GM06990 (cell line): ENCODE measurements around the gene SVBP.

Experiments used
- DNase-seq: peaks from one replicate; pipeline ENCODE4 v3.0.0-alpha.2; 2011; ENCODE audit not compliant: insufficient read length; ENCODE audit errors: extremely low read depth
- H3K27me3 ChIP-seq: replicated peaks from 2 replicates; pipeline ENCODE4 v1.6.0; 2011; ENCODE audit warnings: low read length; ENCODE audit not compliant: control insufficient read depth, insufficient read depth
- H3K36me3 ChIP-seq: 2 replicates; pipeline ENCODE4 v1.5.1; 2011; ENCODE audit warnings: low read length; ENCODE audit not compliant: control insufficient read depth, insufficient read depth
- H3K4me3 ChIP-seq: replicated peaks from 2 replicates; pipeline ENCODE4 v1.5.1; 2011; ENCODE audit warnings: low read depth, mild to moderate bottlenecking, control low read depth, low read length
- TF ChIP-seq, protein P1 (sequence below): IDR thresholded peaks from 2 replicates; pipeline ENCODE4 v1.5.1; 2011; ENCODE audit warnings: low read length, control low read depth, mild to moderate bottlenecking, inconsistent platforms; ENCODE audit not compliant: insufficient read depth, poor library complexity, severe bottlenecking

SVBP gene

DNA sequence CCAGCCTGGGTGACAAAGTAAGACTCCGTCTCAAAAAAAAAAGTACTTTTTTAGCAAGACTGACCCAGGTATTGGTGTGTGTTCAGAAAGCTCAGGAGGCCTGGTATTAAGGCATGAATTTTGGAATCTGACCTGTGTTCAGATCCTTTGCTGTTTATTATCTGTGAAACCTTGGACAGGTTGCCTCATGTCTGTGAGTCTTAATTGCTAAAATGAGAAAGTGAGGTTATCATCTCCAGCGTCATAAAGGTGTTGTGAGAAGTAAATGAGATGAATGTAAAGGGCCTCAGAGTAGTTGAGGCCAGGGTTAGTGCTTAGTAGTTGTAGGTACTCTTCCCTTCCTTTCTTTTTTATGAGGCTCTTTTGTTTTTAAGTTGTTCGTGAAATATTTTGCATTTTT, 47.4 kb downstream of the SVBP start:
- no peak overlapping the region for H3K4me3 ChIP-seq
- TF ChIP-seq, protein P1, sequence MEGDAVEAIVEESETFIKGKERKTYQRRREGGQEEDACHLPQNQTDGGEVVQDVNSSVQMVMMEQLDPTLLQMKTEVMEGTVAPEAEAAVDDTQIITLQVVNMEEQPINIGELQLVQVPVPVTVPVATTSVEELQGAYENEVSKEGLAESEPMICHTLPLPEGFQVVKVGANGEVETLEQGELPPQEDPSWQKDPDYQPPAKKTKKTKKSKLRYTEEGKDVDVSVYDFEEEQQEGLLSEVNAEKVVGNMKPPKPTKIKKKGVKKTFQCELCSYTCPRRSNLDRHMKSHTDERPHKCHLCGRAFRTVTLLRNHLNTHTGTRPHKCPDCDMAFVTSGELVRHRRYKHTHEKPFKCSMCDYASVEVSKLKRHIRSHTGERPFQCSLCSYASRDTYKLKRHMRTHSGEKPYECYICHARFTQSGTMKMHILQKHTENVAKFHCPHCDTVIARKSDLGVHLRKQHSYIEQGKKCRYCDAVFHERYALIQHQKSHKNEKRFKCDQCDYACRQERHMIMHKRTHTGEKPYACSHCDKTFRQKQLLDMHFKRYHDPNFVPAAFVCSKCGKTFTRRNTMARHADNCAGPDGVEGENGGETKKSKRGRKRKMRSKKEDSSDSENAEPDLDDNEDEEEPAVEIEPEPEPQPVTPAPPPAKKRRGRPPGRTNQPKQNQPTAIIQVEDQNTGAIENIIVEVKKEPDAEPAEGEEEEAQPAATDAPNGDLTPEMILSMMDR: no peak
- no peak for DNase-seq
- no peaks in the 10 kb centered on the region for H3K27me3 ChIP-seq
- peaks cover under 1% of the 10 kb centered on the region for H3K36me3 ChIP-seq

DNA sequence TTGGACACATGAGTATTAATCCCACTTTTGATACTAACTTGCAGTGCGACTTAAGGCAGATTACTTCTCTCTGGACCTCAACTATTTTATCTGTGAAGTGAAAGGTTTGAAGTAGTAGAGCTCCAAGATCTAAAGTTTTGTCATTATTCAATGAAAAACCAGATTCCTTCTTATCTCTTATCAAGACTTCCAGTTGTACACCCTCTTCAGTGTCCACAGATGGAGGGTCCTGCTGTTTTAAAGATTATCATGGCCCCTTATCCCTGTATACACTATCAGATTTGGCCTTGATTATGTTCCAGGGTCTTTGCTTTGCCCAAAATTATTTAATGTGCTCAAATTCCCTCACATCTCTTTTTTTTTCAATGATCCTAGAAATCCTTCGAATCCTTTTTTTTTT, 49.0 kb downstream of the SVBP start:
- no peaks in the 10 kb centered on the region for H3K36me3 ChIP-seq
- no peak for DNase-seq
- peak overlapping the region; percentile 82 for H3K4me3 ChIP-seq
- TF ChIP-seq, protein P1: no peak
- H3K27me3 ChIP-seq: no peaks in the 10 kb centered on the region

DNA sequence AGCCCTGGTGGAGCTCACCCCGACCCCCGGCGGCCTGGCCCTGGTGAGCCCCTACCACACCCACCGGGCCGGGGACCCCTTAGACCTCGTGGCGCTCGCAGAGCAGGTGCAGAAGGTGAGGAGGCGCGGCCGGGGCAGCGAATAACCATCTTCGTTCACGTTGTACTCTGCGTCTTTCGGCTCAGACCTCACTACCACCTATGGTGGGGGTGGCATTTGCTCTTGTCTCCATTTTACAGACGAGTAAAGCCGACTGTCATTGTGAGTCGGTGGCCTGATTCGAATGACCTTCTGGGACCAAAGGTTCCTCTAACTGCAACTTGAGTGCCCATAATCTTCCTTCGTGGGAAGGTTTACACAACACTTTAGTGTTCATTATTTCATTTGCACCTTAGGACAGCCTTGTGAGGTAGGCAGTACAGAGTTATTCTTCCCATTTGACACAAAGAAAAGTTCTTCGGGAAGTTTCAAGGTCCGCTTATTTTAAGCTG, 49.6 kb downstream of the SVBP start:
- Histone ChIP-seq H3K36me3 (no peaks in the 10 kb centered on the region), H3K27me3 (no peaks in the 10 kb centered on the region), H3K4me3 (peak overlapping the region; percentile 82)
- TF ChIP-seq, protein P1: no peak
- DNase-seq: no peak

DNA sequence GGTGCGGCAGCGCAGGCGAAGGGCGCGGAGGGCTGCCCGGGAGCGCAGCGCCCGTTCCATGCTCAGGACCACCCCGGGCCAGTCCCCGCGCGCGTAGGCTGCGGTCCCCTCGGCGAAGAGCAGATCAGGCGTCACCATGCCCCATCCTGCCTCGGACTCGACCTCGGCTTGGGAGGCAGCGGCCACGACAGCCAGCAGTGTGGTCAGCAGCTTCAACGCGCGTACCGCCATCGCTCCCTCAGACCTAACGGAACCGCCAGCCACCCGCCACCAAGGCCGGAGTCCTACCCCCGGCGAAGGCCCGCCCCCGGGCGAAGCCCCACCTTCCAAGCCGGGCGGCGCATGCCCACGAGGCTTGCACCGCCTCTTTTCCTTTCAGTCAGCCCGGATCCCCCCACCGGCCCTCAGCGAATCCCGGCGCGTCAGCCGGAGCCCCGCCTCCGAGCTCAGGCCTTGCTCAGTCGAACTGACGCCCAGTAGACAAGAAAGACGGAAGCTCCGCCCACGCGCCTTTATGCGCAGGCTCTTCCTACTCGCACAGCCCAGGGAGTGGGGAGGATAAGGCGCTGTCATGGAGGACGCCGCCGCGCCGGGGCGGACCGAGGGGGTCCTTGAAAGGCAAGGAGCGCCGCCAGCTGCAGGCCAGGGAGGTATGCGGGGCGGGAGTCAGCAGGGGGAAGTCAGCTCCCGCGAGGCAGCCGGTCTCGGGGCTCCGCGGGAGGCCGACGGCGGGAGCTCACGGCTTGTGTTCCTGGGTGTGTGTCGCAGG, 50.3 kb downstream of the SVBP start, which contains the start of the genes C1orf50 and P3H1:
Gene C1orf50 (plus strand): TSS at position 509 of the 769 bp plus-strand sequence. CDS start 63 bp downstream, at position 572.
Gene P3H1 (minus strand): TSS at position 288 of the 769 bp plus-strand sequence. CDS start 57 bp downstream, at position 231.
- peak within 1 kb of the TSS; percentile 82 for H3K4me3 ChIP-seq
- H3K36me3 ChIP-seq: peaks cover 3% of the 10 kb centered on the region
- DNase-seq: peak; percentile 100
- no peaks in the 10 kb centered on the region for H3K27me3 ChIP-seq
- TF ChIP-seq, protein P1: no peak

DNA sequence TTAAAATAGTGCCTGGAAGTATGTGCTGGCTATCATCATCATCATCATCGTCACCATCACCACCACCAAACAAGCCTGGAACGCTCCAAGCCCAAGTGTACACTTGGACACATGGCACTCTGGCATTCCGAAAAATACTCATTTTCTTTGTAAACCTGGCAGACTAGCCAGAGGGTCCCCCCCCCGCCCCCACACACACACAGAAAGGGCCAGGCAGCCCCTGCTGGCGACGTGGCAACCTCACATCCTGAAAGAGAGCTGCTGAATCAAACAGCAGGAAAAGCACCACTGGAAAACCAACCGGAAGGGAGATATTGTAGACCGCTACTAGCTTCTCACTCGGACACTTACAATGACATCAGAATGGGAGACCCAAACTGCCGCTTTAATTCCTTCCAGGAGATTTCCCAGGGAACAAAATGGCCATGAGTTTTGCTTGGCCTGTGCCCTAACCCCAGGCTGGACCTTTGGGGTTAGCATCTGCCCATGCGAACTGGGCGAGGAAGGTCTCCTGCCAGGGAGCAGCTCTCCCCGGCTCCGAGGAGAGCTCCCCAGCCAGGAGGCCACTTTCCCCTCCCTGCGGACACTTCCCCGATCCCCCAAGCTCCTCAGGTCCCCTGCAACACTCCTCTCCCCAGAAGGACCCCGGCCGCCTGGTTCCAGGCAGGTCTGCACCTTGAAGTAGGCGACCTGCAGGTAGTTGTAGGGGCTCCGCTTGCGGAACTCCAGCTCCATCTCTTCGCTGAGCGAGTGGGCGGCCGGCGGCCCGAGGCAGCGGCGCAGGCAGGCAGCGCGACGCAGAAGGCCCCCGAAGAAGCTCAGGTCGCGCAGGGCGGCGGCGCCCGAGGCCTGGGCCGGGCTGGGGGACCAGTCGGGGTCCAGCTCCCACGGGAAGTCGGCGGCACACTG, 51.1 kb downstream of the SVBP start:
- peaks cover 3% of the 10 kb centered on the region for H3K36me3 ChIP-seq
- DNase-seq: no peak
- peak overlapping the region; percentile 82 for H3K4me3 ChIP-seq
- no peaks in the 10 kb centered on the region for H3K27me3 ChIP-seq
- TF ChIP-seq, protein P1: peak; percentile 38
